Mononuclear cell (primary cell): ENCODE data around the gene SMC4. TPM values are rescaled to one million over a fixed set of nuclear protein-coding genes. Genes with fewer than 3 reads are reported as not detected.

ENCODE experiments used
- H3K27me3 ChIP-seq: 2 replicates; pipeline ENCODE4 v1.6.0; 2011; ENCODE audit warnings: low read length, control low read depth; ENCODE audit not compliant: insufficient read depth
- H3K4me1 ChIP-seq: 2 replicates; pipeline ENCODE4 v1.5.1; 2011; ENCODE audit warnings: mild to moderate bottlenecking, low read length, control low read depth; ENCODE audit not compliant: insufficient read depth
- H3K4me3 ChIP-seq: 2 replicates; pipeline ENCODE4 v1.5.1; 2011; ENCODE audit warnings: mild to moderate bottlenecking, low read length, moderate library complexity
- H3K9me3 ChIP-seq: 2 replicates; pipeline ENCODE4 v1.5.1; 2011; ENCODE audit warnings: low read depth, mild to moderate bottlenecking, control low read depth, low read length
- total RNA-seq: library from RNA; depleted of rRNA; stranded (reverse); fragments of >200 nt; gene quantifications from one replicate; pipeline ENCODE4 v1.2.3, GENCODE V29; 2012

The SMC4 gene
- total RNA-seq, 1 donor, result 61.2 TPM

DNA sequence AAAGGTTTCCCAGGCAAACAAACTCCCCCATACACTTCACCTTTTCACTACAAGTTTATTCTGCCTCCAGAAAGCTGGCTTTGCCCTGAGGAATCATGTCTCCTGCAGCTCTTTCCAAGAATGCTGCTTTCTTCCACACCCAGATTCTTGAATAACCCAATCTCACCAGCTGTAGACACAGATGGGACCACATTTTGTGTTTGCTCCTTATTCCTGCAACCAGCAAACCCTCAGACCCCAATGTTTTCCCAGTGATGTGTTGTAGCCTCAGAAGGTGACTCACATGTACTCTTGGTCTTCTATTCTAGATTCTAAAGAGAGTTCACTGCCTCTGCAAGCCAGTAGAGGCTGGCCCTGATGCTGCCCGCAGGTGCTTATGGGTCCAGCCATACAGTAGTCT lies 73.8 kb downstream of the SMC4 start:
- no peaks in the 10 kb centered on the region for H3K27me3 ChIP-seq
- H3K9me3 ChIP-seq, result peaks cover 5% of the 10 kb centered on the region
- H3K4me3 ChIP-seq, result no peak overlapping the region
- no peaks in the 10 kb centered on the region for H3K4me1 ChIP-seq

DNA sequence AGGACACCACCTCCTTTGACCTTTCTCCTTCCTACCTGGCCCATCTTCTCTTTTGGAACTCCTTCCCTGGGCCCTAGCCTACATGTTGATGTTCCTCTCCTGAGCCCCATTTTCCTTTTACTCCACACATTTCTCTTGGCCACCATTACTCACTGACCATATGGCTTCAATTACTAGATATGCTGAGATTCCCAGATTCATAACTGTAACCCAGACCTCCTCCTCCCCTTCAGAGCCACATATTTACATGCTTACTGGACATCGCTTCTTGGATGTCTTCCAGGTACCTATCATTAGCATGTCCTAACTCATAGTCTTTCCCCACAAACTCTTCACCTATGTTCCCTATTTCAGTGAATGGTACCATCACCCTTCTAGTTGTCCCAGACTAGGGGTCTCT lies 74.5 kb downstream of the SMC4 start:
- peaks cover 5% of the 10 kb centered on the region for H3K9me3 ChIP-seq
- no peaks in the 10 kb centered on the region for H3K27me3 ChIP-seq
- H3K4me1 ChIP-seq, result no peaks in the 10 kb centered on the region
- no peak overlapping the region for H3K4me3 ChIP-seq

DNA sequence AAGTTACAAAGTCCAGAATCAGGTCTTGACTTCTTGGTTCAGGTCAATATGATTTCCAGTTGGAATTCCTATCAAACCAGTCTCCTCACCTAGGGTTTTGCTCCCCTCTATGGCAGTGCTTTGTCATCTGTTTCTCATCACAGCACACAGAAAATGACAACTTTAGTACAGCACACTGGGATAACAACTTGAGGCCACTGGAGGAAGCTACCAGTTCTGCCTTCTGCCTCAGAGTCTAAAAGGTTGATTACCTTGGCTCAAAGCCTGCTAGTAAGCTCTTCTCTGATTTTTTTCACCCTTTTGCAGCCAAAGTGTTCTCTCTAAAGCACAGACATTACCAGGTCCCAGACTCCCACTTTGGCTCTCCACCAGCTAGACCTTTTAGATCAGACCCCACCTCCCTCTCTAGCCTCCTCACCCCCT lies 75.0 kb downstream of the SMC4 start:
- H3K4me3 ChIP-seq, result no peak overlapping the region
- H3K4me1 ChIP-seq, result no peaks in the 10 kb centered on the region
- H3K9me3 ChIP-seq, result peaks cover 5% of the 10 kb centered on the region
- H3K27me3 ChIP-seq, result no peaks in the 10 kb centered on the region

DNA sequence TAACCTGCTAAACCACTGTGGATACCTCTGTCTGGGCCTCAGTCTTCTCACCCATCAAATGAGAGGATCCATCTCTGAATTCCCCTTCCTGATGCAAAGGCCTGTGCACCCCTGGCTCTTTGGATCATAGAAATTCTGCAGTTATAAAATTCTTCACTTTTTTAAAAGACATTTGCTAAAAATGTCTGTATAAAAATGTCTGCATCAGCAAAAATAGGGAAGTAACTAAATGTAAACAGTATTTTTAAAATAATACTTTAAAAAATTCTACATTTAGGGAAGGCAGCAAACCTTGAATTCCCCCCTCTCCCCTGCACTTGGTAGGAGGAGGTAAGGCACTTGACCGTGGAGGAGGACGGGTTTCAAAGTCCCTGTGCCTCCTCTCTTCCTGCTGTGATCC lies 75.7 kb downstream of the SMC4 start:
- Histone ChIP-seq H3K4me1 (no peaks in the 10 kb centered on the region), H3K27me3 (no peaks in the 10 kb centered on the region), H3K4me3 (no peak overlapping the region), H3K9me3 (peaks cover 5% of the 10 kb centered on the region)

DNA sequence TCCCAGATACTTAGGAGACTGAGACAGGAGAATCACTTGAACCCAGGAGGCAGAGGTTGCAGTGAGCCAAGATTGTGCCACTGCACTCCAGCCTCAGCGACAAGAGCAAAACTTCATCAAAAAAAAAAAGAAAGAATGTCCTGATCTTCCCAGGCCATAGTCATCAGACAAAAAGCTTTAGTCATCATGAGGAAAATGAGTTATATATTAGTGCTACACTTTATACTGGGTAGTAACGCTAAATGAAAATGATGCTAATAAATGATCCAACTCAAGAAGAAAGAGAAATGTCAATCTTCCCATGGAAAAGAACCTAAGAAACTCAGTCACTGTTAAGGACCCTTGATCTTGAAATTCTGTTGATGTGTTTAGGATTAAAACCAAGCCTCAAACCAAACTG lies 76.4 kb downstream of the SMC4 start:
- peaks cover 2% of the 10 kb centered on the region for H3K9me3 ChIP-seq
- H3K4me1 ChIP-seq, result no peaks in the 10 kb centered on the region
- no peaks in the 10 kb centered on the region for H3K27me3 ChIP-seq

DNA sequence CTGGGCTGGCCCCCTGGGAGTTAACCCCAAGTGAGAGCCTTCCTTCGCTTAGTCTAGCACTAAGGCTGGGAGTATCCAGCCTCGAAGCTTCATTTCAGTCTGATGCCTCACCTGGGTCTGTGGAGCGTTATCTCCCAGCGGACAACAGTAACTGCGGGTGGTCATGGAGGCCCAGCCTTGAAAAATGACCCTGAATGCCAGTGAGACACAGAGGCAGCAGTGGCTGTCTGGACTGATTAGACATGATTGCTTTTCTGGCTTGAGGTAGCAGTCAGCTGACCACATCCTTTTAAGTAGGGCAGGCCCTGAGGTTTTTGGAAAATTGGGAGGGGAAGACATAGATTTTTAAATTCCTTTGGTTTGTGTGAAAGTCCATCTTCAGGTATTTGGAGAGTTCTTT lies 78.3 kb downstream of the SMC4 start:
- H3K4me3 ChIP-seq, result no peak overlapping the region
- no peaks in the 10 kb centered on the region for H3K27me3 ChIP-seq
- no peaks in the 10 kb centered on the region for H3K9me3 ChIP-seq
- no peaks in the 10 kb centered on the region for H3K4me1 ChIP-seq

More for the DNA sequence above, 76.4 kb downstream of the SMC4 start:
- no peak overlapping the region for H3K4me3 ChIP-seq

DNA sequence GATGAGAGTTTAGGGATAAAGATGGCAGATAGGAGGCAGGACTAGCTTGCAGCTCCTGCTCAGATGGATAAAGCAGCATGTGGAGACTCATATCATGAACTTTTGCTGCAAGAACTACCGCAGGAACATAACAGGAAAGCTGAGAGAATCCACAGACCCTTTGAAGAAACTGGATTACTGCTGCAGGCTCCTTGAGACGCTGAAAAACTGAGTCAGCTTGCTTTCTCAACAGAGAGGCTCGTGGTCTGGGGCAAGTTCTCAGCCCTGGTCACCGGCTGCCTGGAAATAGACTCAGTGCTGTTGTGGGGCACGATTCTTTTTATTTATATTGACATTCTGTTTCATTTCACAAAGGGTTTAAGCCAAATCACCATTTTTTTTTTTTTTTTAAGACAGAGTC lies 78.9 kb downstream of the SMC4 start:
- no peak overlapping the region for H3K4me3 ChIP-seq
- no peaks in the 10 kb centered on the region for H3K4me1 ChIP-seq
- H3K27me3 ChIP-seq, result no peaks in the 10 kb centered on the region
- H3K9me3 ChIP-seq, result no peaks in the 10 kb centered on the region

DNA sequence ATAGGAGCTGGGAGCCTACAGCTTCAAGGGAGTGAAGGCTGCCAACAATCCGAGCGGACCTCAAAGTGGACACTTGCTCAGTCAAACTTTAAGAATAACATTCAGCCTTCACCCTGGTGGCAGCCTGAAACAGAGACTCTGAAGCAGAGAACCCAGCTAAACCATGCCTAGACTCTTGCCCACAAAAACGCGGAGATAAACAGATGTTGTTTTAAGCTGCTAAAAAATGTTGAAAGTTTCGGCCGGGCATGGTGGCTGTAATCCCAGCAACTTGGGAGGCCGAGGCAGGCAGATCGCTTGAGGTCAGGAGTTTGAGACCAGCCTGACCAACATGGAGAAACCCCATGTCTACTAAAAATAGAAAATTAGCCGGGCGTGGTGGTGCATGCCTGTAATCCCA lies 79.9 kb downstream of the SMC4 start:
- H3K4me3 ChIP-seq, result no peak overlapping the region
- H3K4me1 ChIP-seq, result no peaks in the 10 kb centered on the region
- H3K9me3 ChIP-seq, result no peaks in the 10 kb centered on the region
- no peaks in the 10 kb centered on the region for H3K27me3 ChIP-seq

DNA sequence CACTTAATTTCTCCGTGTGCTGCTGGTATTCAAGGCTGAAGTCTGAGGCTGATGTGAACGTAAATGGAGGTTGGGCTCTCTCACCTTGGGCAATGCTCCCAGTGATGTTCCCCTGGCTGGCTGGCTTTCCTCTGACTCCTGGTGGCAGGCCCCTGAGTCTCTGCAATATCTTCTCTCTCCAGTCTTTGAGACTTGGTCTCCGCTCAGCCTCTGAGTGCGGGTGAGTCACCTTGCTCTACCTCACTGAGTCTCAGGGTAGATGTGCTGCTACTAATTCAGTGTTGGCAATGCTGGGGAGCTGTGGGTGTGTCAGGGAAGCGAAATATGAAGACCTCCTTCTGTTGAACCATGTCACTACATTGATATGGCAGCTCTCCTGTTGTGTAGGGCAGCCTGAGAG lies 81.5 kb downstream of the SMC4 start:
- Histone ChIP-seq H3K4me1 (peaks cover 2% of the 10 kb centered on the region), H3K4me3 (no peak overlapping the region), H3K9me3 (no peaks in the 10 kb centered on the region)

DNA sequence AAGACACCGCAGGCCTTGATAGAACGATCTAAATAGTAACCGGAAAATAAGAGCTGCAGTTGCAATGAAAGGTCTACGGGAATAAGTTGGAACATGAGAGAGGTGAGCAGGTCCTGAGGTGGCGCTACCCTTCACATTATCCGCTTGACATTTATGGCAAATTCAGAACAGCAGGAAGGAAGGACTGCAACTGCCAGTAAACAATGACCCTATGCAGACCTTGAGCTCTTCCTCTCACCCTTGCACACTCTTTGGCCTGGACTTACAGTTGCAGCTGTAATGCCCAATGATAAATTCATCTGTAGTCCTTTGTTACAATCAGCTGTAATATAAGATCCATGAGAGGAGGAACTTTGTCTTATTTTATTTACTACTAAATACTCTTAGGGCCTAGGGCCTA lies 82.4 kb downstream of the SMC4 start:
- Histone ChIP-seq H3K27me3 (no peaks in the 10 kb centered on the region), H3K9me3 (no peaks in the 10 kb centered on the region), H3K4me3 (no peak overlapping the region), H3K4me1 (peaks cover 5% of the 10 kb centered on the region)

More for the DNA sequence above, 81.5 kb downstream of the SMC4 start:
- H3K27me3 ChIP-seq, result no peaks in the 10 kb centered on the region

DNA sequence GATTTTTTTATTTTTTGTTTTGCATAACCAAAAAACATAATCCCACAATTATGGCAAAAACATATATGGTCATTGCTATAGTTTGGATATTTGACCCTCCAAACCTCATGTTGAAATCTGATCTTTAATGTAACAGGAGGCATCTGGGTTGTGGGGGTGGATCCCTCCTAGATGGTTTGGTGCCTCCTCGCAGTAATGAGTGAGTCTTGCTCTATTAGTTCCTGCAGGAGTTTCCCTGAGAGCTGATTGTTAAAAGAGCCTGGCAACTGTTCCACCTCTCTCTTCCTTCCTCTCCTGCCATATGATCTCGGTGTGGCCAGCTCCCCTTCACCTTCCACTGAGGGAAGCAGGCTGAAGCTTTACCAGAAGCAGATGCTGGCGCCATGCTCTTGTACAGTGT lies 83.3 kb downstream of the SMC4 start:
- Histone ChIP-seq H3K27me3 (no peaks in the 10 kb centered on the region), H3K4me1 (peaks cover 5% of the 10 kb centered on the region), H3K9me3 (no peaks in the 10 kb centered on the region), H3K4me3 (no peak overlapping the region)

Other genes starting within 250 kb of the SMC4 start
- 0.10 TPM for gene C3orf80, start 174.2 kb upstream of the SMC4 start, total RNA-seq
- 17.6 TPM for gene IFT80, start 425 bp upstream of the SMC4 start, total RNA-seq
- 21.0 TPM for gene TRIM59, start 50.1 kb downstream of the SMC4 start, total RNA-seq
- gene KPNA4, start 165.9 kb downstream of the SMC4 start, total RNA-seq, result 32.8 TPM